Stimulated activated effector memory CD8-positive, alpha-beta T cell treated with anti-CD3 and anti-CD28 coated beads, Interleukin-12 subunit alpha, Interleukin-12 subunit beta, amount 100 ng/mL, for 72 hours (primary cell): Measurements from ENCODE around the gene NOXRED1.
"Not testable (repeated sequence)": the region's sequence is repeated elsewhere in the genome, so short reads cannot be mapped to it uniquely, and the experiment has no call there.

Experiments
- ATAC-seq: fragments of 150-1000 bp; cut with Tn5 transposase; 2 replicates; pipeline ENCODE4 v1.10.0; 2021
- DNase-seq, 2 donors: peaks; one replicate each; pipeline ENCODE4 v3.0.0; 2021 to 2022; ENCODE audit warnings: low spot score in 2 of 2
- H3K27ac Mint-ChIP-seq: one replicate; pipeline ENCODE4 v1.8.0; 2022; ENCODE audit warnings: mild to moderate bottlenecking, mixed read lengths
- H3K36me3 Mint-ChIP-seq: one replicate; pipeline ENCODE4 v1.8.0; 2022; ENCODE audit warnings: mild to moderate bottlenecking, mixed read lengths
- H3K4me1 Mint-ChIP-seq: one replicate; pipeline ENCODE4 v1.8.0; 2022; ENCODE audit warnings: mixed read lengths
- H3K4me3 Mint-ChIP-seq: one replicate; pipeline ENCODE4 v1.8.0; 2022; ENCODE audit warnings: mild to moderate bottlenecking, mixed read lengths
- H3K9me3 Mint-ChIP-seq: one replicate; pipeline ENCODE4 v1.8.0; 2022; ENCODE audit warnings: mixed read lengths

The NOXRED1 gene

DNA sequence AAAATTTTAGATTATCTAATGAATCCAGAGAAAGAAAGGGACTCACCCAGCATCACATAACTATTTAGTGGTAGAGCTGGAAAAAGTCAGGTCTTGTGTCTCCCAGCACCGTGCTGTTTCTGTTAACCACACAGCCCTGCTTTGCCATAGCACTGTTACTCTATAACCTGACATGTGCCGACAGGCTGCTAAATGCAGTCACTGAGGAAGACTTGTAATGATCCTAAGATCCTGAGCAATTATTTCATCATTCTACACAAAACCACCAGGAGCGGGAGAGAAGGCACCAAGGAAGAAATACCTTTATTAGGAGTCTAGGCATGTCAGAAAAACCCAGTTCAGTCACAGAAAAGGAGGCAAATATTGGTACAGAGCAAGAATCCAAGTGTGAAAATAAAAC, 3.1 kb upstream of the NOXRED1 start:
- Mint-ChIP-seq H3K27ac (no peak overlapping the region), H3K4me3 (no peak overlapping the region), H3K4me1 (no peaks in the 10 kb centered on the region), H3K36me3 (peaks cover 85% of the 10 kb centered on the region), H3K9me3 (no peaks in the 10 kb centered on the region)
- DNase-seq (no peak), ATAC-seq (no peak)

DNA sequence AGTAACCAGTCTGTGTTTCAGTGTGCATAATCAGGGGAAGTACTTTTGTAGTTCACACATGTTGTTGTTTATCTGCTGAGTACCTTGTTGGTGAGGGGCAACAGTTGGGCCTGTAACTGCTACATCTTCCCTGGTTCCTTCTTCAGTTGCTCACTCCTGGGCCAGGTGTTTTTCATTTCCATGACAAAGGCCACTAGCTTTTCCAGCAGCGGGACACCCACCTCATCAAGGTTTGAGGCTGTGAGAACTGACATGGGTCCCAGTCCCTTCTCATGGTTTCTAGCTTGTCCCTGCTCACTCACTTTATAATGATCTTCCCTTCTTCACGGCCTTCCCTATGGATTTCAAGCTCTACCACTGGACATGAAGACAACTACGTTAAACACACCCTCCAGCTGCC, 1.5 kb upstream of the NOXRED1 start:
- no peak for DNase-seq
- Mint-ChIP-seq H3K4me1 (no peaks in the 10 kb centered on the region), H3K9me3 (peaks cover 4% of the 10 kb centered on the region), H3K36me3 (peaks cover 70% of the 10 kb centered on the region), H3K27ac (no peak overlapping the region), H3K4me3 (no peak overlapping the region)
- no peak for ATAC-seq

DNA sequence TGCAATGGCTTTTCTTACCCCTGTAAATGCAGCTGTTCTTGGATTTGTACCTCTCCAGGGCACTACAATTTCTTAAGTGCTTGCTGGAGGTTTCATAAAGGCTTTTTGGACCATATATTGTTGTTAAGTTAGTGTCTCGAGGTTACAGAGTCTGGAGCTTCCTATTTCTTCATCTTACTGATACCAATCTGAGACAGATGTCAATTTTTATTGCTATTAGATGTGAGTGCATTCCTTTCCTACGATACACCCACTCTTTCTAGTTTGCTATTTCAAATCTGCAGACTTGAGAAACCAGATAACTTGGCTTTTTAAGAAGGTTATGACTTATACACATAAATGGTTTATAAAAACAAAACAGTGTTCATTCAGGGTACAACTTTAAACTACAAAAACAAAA, 2.1 kb downstream of the NOXRED1 start:
- Mint-ChIP-seq H3K27ac (no peak overlapping the region), H3K4me3 (no peak overlapping the region), H3K9me3 (peaks cover 15% of the 10 kb centered on the region), H3K36me3 (peaks cover 35% of the 10 kb centered on the region), H3K4me1 (no peaks in the 10 kb centered on the region)
- ATAC-seq = no peak
- DNase-seq = no peak

DNA sequence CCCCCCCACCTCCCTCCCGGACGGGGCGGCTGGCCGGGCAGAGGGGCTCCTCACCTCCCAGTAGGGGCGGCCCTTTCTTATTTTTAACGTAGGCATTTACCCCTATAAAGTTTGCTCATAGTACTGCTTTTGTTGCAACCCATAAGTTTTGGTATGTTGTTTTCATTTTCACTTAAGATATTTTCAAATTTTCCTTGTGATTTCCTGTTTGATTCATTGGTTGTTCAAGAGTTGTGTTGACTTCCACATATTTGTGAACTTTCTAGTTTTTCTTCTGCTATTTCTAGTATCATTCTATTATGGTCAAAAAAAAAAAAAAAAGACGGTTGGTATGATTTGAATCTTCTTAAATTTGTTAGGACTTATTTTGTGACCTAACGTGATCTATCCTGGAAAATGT, 6.5 kb downstream of the NOXRED1 start:
- no peak overlapping the region for H3K27ac Mint-ChIP-seq
- no peaks in the 10 kb centered on the region for H3K36me3 Mint-ChIP-seq
- H3K4me1 Mint-ChIP-seq = no peaks in the 10 kb centered on the region
- no peak for ATAC-seq
- DNase-seq = no peak
- H3K9me3 Mint-ChIP-seq = peaks cover 15% of the 10 kb centered on the region
- no peak overlapping the region for H3K4me3 Mint-ChIP-seq

DNA sequence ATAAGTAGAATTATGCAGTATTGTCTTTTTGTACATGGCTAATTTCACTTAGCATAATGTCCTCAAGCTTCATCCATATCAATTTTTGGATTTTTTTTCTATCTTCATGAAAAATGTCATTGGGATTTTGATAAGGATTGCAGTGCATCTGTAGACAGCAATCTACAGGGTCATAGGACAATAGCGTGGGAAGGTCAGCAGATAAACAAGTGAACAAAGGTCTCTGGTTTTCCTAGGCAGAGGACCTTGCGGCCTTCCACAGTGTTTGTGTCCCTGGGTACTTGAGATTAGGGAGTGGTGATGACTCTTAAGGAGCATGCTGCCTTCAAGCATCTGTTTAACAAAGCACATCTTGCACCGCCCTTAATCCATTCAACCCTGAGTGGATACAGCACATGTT, 7.2 kb downstream of the NOXRED1 start:
- not testable (repeated sequence) for H3K27ac Mint-ChIP-seq, DNase-seq, H3K4me3 Mint-ChIP-seq, ATAC-seq, H3K36me3 Mint-ChIP-seq, H3K4me1 Mint-ChIP-seq
- peaks cover 15% of the 10 kb centered on the region for H3K9me3 Mint-ChIP-seq

DNA sequence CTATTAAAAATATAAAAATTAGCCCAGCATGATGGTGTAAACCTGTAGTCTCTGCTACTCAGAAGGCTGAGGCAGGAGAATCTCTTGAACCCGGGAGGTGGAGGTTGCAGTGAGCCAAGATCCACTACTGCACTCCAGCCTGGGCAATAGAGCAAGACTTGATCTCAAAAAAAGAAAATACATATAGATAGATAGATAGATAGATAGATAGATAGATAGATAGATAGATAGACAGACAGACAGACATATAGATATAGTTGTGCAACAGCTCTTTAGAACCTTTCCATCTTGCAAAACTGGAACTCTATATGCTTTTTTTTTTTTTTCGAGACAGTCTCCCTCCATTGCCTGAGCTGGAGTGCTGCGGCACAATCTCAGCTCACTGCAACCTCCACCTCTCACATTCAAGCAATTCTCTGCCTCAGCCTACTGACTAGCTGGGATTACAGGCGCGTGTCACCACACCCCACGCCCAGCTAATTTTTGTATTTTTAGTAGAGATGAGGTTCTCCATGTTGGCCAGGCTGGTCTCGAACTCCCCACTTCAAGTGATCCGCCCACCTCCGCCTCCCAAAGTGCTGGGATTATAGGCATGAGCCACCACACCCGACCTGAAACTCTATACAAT, 7.8 kb downstream of the NOXRED1 start:
- not testable (repeated sequence) for H3K36me3 Mint-ChIP-seq, H3K4me3 Mint-ChIP-seq, ATAC-seq, H3K27ac Mint-ChIP-seq, H3K4me1 Mint-ChIP-seq, DNase-seq
- peaks cover 15% of the 10 kb centered on the region for H3K9me3 Mint-ChIP-seq

DNA sequence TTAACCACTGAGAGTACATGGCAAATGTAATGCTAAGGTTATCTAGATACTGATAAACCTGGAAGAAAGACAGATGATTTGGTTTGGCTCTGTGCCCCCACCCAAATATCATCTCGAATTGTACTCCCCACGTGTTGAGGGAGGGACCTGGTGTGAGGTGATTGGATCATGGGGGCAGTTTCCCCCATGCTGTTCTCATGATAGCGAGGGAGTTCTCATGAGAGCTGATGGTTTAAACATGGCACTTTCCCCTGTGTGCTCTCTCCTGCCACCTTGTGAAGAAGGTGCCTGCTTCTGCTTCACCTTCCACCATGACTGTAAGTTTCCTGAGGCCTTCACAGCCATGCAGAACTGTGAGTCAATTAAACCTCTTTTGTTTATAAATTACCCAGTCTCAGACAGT, 14.2 kb downstream of the NOXRED1 start:
- Mint-ChIP-seq H3K4me1 (no peaks in the 10 kb centered on the region), H3K4me3 (no peak overlapping the region), H3K9me3 (no peaks in the 10 kb centered on the region), H3K27ac (no peak overlapping the region), H3K36me3 (no peaks in the 10 kb centered on the region)
- no peak for DNase-seq
- ATAC-seq = no peak

DNA sequence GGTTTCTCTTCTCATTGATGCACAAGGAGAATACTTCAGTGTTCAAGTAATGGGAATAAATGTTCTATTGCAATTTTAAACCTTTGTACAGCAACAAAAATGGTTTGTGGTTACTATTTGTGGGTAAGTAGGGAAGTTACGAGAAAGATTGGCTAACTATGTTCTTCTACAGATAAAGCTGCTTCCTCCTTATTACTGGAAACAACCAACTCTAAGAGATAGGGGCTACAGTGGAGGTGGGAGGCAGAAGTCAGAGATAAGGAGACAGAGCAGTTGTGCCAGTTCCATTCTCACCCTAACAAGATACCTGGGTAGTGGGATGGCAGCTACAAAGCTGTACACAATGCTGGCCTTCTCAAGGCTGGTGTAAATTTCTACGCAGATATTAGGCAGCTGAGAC, 16.2 kb downstream of the NOXRED1 start:
- Mint-ChIP-seq H3K4me1 (no peaks in the 10 kb centered on the region), H3K36me3 (no peaks in the 10 kb centered on the region), H3K9me3 (no peaks in the 10 kb centered on the region), H3K27ac (no peak overlapping the region), H3K4me3 (no peak overlapping the region)
- DNase-seq = no peak
- ATAC-seq = no peak

DNA sequence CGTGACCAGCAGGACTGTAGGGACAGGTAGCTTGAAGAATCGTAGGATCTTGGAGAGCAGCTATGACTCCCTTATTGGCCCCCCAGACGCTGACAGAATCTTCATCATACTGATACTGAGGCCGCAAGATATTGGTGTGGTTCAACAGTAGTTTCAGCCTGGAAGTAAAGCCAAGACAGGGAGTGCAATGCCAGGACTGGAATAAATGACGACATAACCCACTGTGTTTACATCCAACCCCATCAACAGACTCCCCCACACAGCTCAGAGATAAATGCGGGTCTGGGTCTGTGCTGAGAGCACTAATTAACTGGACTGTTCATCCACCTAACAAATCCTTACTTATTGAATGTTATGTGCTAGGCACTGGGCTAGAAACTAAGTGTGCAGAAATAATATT, 16.6 kb downstream of the NOXRED1 start:
- DNase-seq (no peak), ATAC-seq (peak; percentile 21)
- no peak overlapping the region for H3K27ac Mint-ChIP-seq
- no peaks in the 10 kb centered on the region for H3K4me1 Mint-ChIP-seq
- H3K9me3 Mint-ChIP-seq = no peaks in the 10 kb centered on the region
- no peaks in the 10 kb centered on the region for H3K36me3 Mint-ChIP-seq
- H3K4me3 Mint-ChIP-seq = no peak overlapping the region

DNA sequence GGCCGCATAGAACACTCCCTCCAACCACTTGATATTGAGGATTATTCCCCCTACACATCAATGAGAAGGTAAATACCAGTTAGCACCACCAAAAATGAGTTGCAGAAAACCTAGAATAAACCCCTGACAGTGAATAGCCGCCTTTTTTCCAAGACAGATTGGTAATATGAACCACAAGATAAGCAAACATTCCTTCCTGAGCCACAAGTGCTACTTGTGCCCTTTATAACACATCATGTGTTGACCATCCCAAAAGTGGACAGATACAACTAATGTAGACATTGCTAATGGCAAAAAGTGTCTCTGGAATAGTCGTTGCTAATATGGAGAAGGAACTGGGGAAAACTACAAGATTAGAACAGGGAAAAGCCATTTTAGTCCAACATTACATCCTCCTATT, 17.2 kb downstream of the NOXRED1 start:
- H3K4me1 Mint-ChIP-seq = no peaks in the 10 kb centered on the region
- ATAC-seq (no peak), DNase-seq (no peak)
- no peak overlapping the region for H3K4me3 Mint-ChIP-seq
- H3K27ac Mint-ChIP-seq = no peak overlapping the region
- no peaks in the 10 kb centered on the region for H3K36me3 Mint-ChIP-seq
- H3K9me3 Mint-ChIP-seq = no peaks in the 10 kb centered on the region

DNA sequence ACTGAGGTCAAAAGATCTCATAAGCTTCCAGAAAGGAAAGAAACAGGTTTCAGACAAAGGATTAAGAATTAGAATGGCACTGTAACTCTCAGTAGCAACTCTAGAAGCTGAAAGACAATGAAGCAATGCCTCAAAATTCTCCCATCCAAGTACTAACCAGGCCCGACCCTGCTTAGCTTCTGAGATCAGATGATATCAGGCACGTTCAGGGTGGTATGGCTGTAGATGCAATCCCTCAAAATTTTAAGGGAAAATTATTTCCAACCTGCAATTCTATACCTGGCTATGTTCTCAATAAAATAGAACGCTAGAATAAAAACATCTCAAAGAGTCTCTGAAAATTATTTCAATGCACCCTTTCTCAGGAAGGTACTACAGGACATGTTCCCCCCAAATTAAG, 19.6 kb downstream of the NOXRED1 start:
- H3K4me1 Mint-ChIP-seq = no peaks in the 10 kb centered on the region
- H3K9me3 Mint-ChIP-seq = no peaks in the 10 kb centered on the region
- H3K4me3 Mint-ChIP-seq = no peak overlapping the region
- no peaks in the 10 kb centered on the region for H3K36me3 Mint-ChIP-seq
- H3K27ac Mint-ChIP-seq = no peak overlapping the region
- no peak for DNase-seq
- no peak for ATAC-seq

DNA sequence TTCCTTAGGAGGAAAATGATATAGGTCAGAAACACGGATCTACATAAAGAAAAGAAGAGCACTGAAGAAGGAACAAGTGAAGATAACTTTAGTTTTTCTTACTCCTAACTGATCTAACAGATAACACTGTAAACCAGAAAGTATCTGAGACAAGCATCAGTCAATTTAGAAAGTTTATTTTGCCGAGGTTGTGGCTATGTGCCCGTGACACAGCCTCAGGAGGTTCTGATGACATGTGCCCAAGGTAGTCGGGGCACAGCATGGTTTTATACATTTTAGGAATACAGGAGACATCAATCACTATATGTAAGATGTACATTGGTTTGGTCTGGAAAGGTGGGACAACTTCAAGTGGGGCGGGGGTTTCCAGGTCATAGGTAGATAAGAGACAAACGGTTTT, 23.1 kb downstream of the NOXRED1 start:
- Mint-ChIP-seq H3K36me3 (no peaks in the 10 kb centered on the region), H3K4me3 (no peak overlapping the region), H3K4me1 (no peaks in the 10 kb centered on the region), H3K27ac (no peak overlapping the region), H3K9me3 (no peaks in the 10 kb centered on the region)
- ATAC-seq = no peak
- DNase-seq = no peak

DNA sequence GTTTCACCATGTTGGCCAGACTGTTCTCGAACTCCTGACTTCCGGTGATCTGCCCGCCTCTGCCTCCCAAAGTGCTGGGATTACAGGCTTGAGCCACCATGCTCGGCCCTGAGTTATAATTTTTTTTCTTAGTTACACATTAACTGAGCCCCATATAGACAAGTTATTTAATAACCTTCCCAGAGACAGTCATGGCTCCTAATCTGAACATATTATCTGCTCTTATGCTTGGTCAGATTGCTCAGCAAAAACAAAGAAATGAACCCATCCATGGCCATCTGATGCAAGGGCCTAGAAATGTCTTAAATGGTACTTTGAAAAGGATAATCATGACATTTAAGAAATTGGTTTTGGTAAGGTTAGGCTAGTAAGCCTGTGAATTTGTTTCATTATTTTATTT, 33.1 kb downstream of the NOXRED1 start:
- no peak overlapping the region for H3K4me3 Mint-ChIP-seq
- no peaks in the 10 kb centered on the region for H3K4me1 Mint-ChIP-seq
- no peaks in the 10 kb centered on the region for H3K9me3 Mint-ChIP-seq
- no peaks in the 10 kb centered on the region for H3K36me3 Mint-ChIP-seq
- H3K27ac Mint-ChIP-seq = no peak overlapping the region
- DNase-seq (no peak), ATAC-seq (no peak)

DNA sequence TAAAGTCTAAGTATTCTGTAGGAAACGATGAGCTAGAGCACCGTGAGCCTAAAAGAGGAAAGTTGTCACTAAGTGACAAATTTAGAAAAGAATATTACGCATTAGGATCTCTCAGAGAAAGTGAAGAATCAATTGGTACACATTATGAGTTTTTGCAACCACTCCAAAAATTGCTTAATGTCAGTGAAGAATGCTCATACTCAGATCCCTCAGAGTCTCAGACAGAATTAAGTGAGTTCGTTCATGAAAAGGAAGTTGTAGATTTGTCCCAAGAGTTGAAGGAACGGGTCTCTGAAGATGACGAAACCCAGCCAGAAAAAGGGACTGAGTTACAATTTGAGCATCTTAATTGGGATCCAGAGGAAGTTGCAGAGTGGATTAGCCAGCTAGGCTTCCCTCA, 44.6 kb downstream of the NOXRED1 start:
- H3K4me3 Mint-ChIP-seq = no peak overlapping the region
- ATAC-seq (no peak), DNase-seq (no peak)
- H3K27ac Mint-ChIP-seq = no peak overlapping the region
- peaks cover 28% of the 10 kb centered on the region for H3K4me1 Mint-ChIP-seq
- H3K36me3 Mint-ChIP-seq = no peaks in the 10 kb centered on the region
- H3K9me3 Mint-ChIP-seq = no peaks in the 10 kb centered on the region

DNA sequence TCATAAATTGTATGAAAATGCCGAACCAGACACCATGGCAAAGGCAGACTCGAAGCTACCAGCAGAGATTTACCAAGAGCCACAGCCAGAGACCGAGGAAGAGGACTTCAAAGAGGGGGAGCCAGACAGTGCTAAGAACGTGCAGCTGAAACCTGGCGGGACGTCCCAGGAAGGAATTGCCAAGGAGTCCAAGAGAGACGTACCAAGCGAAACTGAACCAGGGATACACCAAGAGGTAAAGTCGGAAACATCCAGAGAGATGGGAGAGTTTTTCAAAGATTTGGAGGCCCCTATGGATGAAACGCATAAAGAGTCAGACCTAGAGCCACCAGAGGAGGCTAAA, 45.9 kb downstream of the NOXRED1 start:
- Mint-ChIP-seq H3K9me3 (no peaks in the 10 kb centered on the region), H3K36me3 (no peaks in the 10 kb centered on the region), H3K4me1 (peaks cover 35% of the 10 kb centered on the region), H3K4me3 (no peak overlapping the region), H3K27ac (no peak overlapping the region)
- DNase-seq (no peak), ATAC-seq (no peak)

DNA sequence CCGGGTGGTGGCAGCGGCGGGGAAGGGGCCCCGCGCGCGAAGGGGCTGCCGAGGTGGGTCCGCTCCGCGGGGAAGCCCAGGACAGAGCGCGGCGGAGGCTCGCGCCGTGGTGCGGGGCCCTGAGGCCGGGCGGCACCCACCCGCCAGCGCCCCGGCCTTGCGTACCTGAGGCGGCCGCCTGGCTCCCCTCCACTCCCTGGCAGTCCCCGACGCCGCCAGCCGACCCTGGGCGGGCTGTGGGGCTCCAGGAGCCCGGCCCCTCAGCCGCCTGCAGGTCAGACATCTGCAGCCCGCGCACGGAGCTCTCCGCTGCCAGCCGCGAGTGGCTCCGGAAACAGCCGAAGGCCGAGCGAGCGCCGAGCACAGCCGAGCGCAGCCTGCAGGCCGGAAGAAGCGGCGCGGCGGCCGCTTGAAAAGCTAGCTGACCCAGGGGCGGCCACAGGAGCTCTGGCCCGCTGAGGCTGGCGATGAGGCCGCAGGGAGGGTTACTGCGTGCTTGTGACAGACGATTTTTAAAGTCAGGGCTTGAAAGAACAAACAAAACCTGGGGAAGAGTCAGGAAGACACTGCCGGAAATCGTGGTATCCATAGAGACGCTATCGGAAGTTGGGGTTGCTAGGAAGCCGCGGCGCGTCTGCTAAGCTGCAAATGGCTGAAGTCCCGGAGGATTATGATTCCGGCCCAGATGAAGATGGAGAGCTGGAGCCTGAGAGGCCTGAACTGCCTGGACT, 46.4 kb downstream of the NOXRED1 start, which contains the start of the genes SAMD15 and TMED8:
Gene SAMD15, plus strand, starts transcription at position 609 of the 731 bp plus-strand sequence. Its CDS starts 40 bp downstream, at position 649.
Gene TMED8, minus strand, starts transcription at position 324 of the 731 bp plus-strand sequence. Its CDS starts 41 bp downstream, at position 283.
- no peak within 1 kb of the TSS for H3K27ac Mint-ChIP-seq
- ATAC-seq = peak; percentile 95
- no peaks in the 10 kb centered on the region for H3K36me3 Mint-ChIP-seq
- no peaks in the 10 kb centered on the region for H3K9me3 Mint-ChIP-seq
- peaks cover 35% of the 10 kb centered on the region for H3K4me1 Mint-ChIP-seq
- DNase-seq = peak; percentile 87 to 90
- no peak within 1 kb of the TSS for H3K4me3 Mint-ChIP-seq
